Measurements from ENCODE around the gene PLEKHN1.

PLEKHN1 gene, protein sequence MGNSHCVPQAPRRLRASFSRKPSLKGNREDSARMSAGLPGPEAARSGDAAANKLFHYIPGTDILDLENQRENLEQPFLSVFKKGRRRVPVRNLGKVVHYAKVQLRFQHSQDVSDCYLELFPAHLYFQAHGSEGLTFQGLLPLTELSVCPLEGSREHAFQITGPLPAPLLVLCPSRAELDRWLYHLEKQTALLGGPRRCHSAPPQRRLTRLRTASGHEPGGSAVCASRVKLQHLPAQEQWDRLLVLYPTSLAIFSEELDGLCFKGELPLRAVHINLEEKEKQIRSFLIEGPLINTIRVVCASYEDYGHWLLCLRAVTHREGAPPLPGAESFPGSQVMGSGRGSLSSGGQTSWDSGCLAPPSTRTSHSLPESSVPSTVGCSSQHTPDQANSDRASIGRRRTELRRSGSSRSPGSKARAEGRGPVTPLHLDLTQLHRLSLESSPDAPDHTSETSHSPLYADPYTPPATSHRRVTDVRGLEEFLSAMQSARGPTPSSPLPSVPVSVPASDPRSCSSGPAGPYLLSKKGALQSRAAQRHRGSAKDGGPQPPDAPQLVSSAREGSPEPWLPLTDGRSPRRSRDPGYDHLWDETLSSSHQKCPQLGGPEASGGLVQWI

DNA sequence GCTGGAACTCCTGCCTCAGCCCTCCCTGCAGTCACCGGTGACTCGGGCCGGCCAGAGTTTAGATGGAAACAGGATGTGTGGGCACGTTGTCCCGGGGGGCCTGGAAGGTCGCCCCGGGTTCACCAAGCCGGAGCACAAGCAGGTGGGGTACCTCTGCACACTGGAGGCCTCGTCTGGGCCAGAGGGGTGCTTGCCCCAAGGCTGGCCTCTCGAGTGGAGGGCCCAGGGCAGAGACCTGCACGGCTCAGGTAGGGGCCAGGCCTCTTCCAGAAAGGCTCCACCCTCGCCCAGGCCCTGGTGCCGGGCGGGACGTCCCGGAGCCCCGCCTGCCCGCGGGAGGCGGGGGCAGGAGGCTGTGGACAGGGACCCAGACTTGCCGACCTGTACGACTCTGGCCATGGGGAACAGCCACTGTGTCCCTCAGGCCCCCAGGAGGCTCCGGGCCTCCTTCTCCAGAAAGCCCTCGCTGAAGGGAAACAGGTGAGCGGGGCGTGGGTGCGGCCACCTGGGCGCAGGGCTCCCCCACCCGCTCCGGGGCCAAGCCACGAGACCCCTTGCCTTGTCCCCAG is at the start of gene PLEKHN1:
TSS of gene PLEKHN1 (plus strand) at position 348 of the 569 bp plus-strand sequence. CDS start at position 398, 50 bp downstream.
- Mint-ChIP-seq H3K4me3 (peak within 1 kb of the TSS; percentile 81 to 91), H3K9me3 (no peaks in the 10 kb centered on the region), H3K27me3 (peaks cover 33% of the 10 kb centered on the region), H3K4me1 (peaks cover 29% of the 10 kb centered on the region), H3K27ac (peak within 1 kb of the TSS in 1 of 2 donors; percentile 40)
- no peak for DNase-seq
- peak; percentile 53 for ATAC-seq

- Mint-ChIP-seq H3K9me3 (no peaks in the 10 kb centered on the region), H3K4me3 (no peak overlapping the region), H3K4me1 (peaks cover 17% of the 10 kb centered on the region), H3K27ac (no peak overlapping the region), H3K27me3 (peaks cover 92% of the 10 kb centered on the region)
- no peak for DNase-seq
- ATAC-seq, result no peak
Measured at GRCh38 chr1:917076-917459, 49.2 kb upstream of the PLEKHN1 start.

GRCh38 chr1:917466-918091 is 48.7 kb upstream of the PLEKHN1 start:
- Mint-ChIP-seq H3K27me3 (peaks cover 92% of the 10 kb centered on the region), H3K4me3 (no peak overlapping the region), H3K4me1 (peaks cover 17% of the 10 kb centered on the region), H3K27ac (no peak overlapping the region), H3K9me3 (no peaks in the 10 kb centered on the region)
- DNase-seq, result no peak
- no peak for ATAC-seq

DNA sequence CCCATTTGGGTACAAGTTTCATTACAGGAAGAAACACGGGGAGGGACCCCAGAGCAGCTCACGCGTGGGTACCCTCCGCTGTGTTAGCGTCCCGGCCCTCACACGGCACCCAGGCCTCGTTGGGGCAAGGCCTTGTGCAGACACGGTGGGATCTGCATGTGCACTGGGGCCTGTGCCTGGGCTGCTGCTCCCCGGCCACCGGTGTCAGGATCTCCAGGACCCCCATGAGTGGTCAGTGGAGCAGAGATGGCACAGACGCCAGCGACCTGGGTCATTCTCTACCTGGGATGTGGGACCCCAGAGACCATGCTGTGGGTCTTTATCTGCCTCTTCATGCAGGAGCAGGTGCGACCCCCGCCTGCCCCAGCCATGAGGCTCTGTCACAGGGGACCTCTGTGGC is 47.9 kb upstream of the PLEKHN1 start:
- Mint-ChIP-seq H3K4me3 (no peak overlapping the region), H3K27me3 (peaks cover 92% of the 10 kb centered on the region), H3K4me1 (peaks cover 22% of the 10 kb centered on the region), H3K27ac (no peak overlapping the region), H3K9me3 (no peaks in the 10 kb centered on the region)
- ATAC-seq (no peak), DNase-seq (no peak)

- DNase-seq (no peak), ATAC-seq (no peak)
- no peak overlapping the region for H3K27ac Mint-ChIP-seq
- H3K4me1 Mint-ChIP-seq, result peaks cover 24% of the 10 kb centered on the region
- no peaks in the 10 kb centered on the region for H3K9me3 Mint-ChIP-seq
- H3K27me3 Mint-ChIP-seq, result peaks cover 90% of the 10 kb centered on the region
- H3K4me3 Mint-ChIP-seq, result no peak overlapping the region
Measured at GRCh38 chr1:918843-919242, 47.4 kb upstream of the PLEKHN1 start.

- Mint-ChIP-seq H3K9me3 (no peaks in the 10 kb centered on the region), H3K27me3 (peaks cover 85% of the 10 kb centered on the region), H3K27ac (no peak overlapping the region), H3K4me3 (no peak overlapping the region), H3K4me1 (peaks cover 24% of the 10 kb centered on the region)
- ATAC-seq (no peak), DNase-seq (no peak)
Measured at GRCh38 chr1:919271-919872, 46.9 kb upstream of the PLEKHN1 start.

DNA sequence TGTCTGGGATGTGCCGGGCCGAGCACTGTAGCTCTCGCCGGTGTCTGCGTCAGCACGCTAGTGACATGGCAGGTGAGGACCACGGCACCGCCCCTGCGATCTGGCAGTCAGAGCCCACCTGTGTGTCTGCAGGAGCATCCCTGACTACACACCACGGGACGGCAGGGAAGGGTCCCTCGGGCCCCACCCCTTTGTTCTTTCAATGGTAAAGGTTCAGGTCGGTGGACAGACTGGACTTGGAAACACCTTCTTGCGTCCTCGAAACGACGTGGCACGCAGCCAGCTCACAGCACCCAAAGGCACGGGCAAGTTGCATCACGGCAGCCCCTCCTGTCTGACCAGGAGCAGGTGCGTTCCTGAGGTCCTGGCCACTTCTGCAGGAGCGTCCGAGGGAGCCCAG is 46.3 kb upstream of the PLEKHN1 start:
- H3K4me1 Mint-ChIP-seq, result peaks cover 27% of the 10 kb centered on the region
- H3K27ac Mint-ChIP-seq, result no peak overlapping the region
- H3K27me3 Mint-ChIP-seq, result peaks cover 83% of the 10 kb centered on the region
- no peaks in the 10 kb centered on the region for H3K9me3 Mint-ChIP-seq
- no peak for ATAC-seq
- no peak for DNase-seq
- H3K4me3 Mint-ChIP-seq, result no peak overlapping the region

DNA sequence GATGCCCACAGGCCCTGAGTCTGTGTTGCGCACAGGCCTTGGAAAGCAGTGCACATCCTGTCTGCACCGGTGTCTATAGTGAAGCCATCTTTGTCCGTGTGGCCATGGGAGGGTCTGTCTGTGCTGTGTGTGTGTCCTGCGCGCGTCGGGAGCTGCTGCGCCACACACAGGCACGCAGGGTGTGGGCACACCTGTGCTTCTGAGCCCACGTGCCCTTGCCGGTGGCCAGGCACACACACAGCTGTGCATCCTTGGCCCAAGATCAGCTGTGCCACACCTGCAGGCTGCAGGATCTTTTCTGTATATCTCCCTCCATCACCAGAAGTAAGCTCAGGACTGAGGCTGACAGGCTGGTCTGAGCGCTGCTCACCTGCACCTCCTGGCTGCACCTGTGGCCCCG is 45.8 kb upstream of the PLEKHN1 start:
- Mint-ChIP-seq H3K4me3 (no peak overlapping the region), H3K27ac (no peak overlapping the region), H3K9me3 (no peaks in the 10 kb centered on the region), H3K27me3 (peaks cover 83% of the 10 kb centered on the region), H3K4me1 (peaks cover 27% of the 10 kb centered on the region)
- DNase-seq (no peak), ATAC-seq (no peak)

- DNase-seq (no peak), ATAC-seq (peak; percentile 68)
- Mint-ChIP-seq H3K27me3 (peaks cover 83% of the 10 kb centered on the region), H3K4me3 (no peak overlapping the region), H3K9me3 (no peaks in the 10 kb centered on the region), H3K27ac (peak overlapping the region in 1 of 2 donors; percentile 51), H3K4me1 (peaks cover 32% of the 10 kb centered on the region)
Measured at GRCh38 chr1:921011-921837, 45.1 kb upstream of the PLEKHN1 start.

- ATAC-seq (peak; percentile 55), DNase-seq (peak; percentile 71 to 75)
- no peak within 1 kb of the TSS for H3K27ac Mint-ChIP-seq
- H3K9me3 Mint-ChIP-seq, result no peaks in the 10 kb centered on the region
- H3K27me3 Mint-ChIP-seq, result peaks cover 88% of the 10 kb centered on the region
- peaks cover 32% of the 10 kb centered on the region for H3K4me1 Mint-ChIP-seq
- H3K4me3 Mint-ChIP-seq, result peak within 1 kb of the TSS; percentile 64 to 71
Measured at GRCh38 chr1:923131-923990, 42.9 kb upstream of the PLEKHN1 start, which contains the start of gene SAMD11. Gene SAMD11, plus strand, starts transcription at chr1:923923. Its CDS starts 509 bp downstream, at chr1:924432.

DNA sequence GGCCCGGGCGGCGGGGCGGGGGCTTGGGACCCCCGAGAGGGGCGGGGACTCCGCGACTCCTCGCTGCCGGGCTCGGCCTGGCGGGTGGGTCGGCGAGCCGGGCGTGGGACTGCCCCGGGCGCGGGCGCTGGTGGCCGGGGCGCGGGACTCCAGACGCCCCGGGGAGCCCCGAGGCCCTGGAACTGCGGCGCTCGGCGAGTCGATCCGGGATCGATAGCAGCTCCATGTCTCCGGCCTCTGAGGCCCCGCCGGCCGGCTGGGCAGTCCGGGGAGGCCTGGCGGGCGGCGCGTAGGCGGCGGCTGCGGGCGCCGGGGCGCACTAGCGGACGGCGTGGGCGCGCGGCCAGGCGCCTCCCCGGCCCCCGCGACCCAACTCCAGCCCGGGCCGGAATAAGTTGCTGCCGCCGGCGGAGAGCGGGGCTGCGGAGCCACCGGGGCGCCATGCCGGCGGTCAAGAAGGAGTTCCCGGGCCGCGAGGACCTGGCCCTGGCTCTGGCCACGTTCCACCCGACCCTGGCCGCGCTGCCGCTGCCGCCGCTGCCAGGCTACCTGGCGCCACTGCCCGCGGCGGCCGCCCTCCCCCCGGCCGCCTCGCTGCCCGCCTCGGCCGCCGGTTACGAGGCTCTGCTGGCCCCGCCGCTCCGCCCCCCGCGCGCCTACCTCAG is 42.2 kb upstream of the PLEKHN1 start:
- ATAC-seq (peak; percentile 19), DNase-seq (no peak)
- Mint-ChIP-seq H3K4me3 (no peak overlapping the region), H3K27me3 (peaks cover 88% of the 10 kb centered on the region), H3K9me3 (no peaks in the 10 kb centered on the region), H3K27ac (no peak overlapping the region), H3K4me1 (peaks cover 32% of the 10 kb centered on the region)

GRCh38 chr1:924656-925560 is 41.4 kb upstream of the PLEKHN1 start:
- no peak for ATAC-seq
- no peak overlapping the region for H3K27ac Mint-ChIP-seq
- peaks cover 32% of the 10 kb centered on the region for H3K4me1 Mint-ChIP-seq
- H3K9me3 Mint-ChIP-seq, result no peaks in the 10 kb centered on the region
- DNase-seq, result no peak
- H3K4me3 Mint-ChIP-seq, result peak overlapping the region; percentile 47 to 57
- peaks cover 88% of the 10 kb centered on the region for H3K27me3 Mint-ChIP-seq

Measured in stimulated activated naive CD8-positive, alpha-beta T cell treated with anti-CD3 and anti-CD28 coated beads, Interleukin-15, amount 100 ng/mL, for 72 hours (primary cell).